Peyer's patch (tissue), 4 donors: ENCODE measurements around the gene UIMC1.

Experiments used
- POLR2A ChIP-seq, 2 donors: fragments of 450-650 bp; IDR thresholded peaks; one replicate each; pipeline ENCODE4 v1.5.1; 2017; ENCODE audit warnings: antibody characterized with exemption in 2 of 2, mild to moderate bottlenecking in 2 of 2, moderate library complexity in 2 of 2
- TF ChIP-seq, protein P1 (sequence below), 6 experiments: fragments of 450-650 bp in 4 of 6; fragments of 200-600 bp in 2 of 6; sonication (generic) in 1 of 6; IDR thresholded peaks; one replicate each; pipeline ENCODE4 v1.5.1; 2017 to 2019; ENCODE audit warnings: antibody characterized with exemption in 6 of 6, mild to moderate bottlenecking in 3 of 6, moderate library complexity in 1 of 6

DNA sequence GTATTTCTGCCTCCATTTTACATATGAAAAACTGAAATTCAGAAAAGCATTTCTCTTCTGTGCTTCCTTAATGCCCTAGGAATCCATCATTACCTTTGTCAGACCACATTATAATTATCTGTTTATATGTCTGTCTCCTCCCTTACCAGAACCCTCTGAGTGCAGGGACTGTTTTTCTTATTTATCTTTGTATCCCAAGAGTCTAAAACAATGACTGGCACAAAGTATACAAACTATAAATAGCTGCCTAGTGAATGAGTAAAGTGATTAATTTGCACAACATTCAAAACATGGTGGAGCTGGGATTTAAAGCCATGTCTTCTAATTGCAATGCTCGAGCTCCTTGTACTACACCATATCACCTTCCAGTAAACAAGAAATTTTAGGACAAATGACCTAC is 58.1 kb downstream of the UIMC1 start:
- TF ChIP-seq, protein P1, sequence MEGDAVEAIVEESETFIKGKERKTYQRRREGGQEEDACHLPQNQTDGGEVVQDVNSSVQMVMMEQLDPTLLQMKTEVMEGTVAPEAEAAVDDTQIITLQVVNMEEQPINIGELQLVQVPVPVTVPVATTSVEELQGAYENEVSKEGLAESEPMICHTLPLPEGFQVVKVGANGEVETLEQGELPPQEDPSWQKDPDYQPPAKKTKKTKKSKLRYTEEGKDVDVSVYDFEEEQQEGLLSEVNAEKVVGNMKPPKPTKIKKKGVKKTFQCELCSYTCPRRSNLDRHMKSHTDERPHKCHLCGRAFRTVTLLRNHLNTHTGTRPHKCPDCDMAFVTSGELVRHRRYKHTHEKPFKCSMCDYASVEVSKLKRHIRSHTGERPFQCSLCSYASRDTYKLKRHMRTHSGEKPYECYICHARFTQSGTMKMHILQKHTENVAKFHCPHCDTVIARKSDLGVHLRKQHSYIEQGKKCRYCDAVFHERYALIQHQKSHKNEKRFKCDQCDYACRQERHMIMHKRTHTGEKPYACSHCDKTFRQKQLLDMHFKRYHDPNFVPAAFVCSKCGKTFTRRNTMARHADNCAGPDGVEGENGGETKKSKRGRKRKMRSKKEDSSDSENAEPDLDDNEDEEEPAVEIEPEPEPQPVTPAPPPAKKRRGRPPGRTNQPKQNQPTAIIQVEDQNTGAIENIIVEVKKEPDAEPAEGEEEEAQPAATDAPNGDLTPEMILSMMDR (IDR thresholded peaks at IDR 0.05): no peak
- no peak for TF ChIP-seq POLR2A (IDR thresholded peaks at IDR 0.05)
